GM18505 (cell line): Measurements from ENCODE around the gene RPS6KA2.

Experiments used
- ATAC-seq: cut with Tn5 transposase; IDR thresholded peaks from one replicate; pipeline ENCODE4 v1.9.1; 2021; ENCODE audit not compliant: unreplicated experiment
- POLR2A ChIP-seq: IDR thresholded peaks from 4 replicates; pipeline ENCODE4 v1.6.1; 2011; ENCODE audit warnings: borderline replicate concordance; ENCODE audit not compliant: insufficient read depth, insufficient read length; ENCODE audit errors: extremely low read depth

RPS6KA2 gene

GRCh38 chr6:166627033-166627874, at the start of gene RPS6KA2:
TSS of gene RPS6KA2 (minus strand) at chr6:166627251. CDS start at chr6:166627019, 232 bp downstream.
- peak; percentile 90 for ATAC-seq
- TF ChIP-seq POLR2A: peak; percentile 39

- ATAC-seq: no peak
- TF ChIP-seq POLR2A: no peak
Measured at GRCh38 chr6:166676270-166676860, 49.3 kb upstream of the RPS6KA2 start.

- TF ChIP-seq POLR2A: no peak
Measured at GRCh38 chr6:166675736-166676135, 48.7 kb upstream of the RPS6KA2 start.

GRCh38 chr6:166673309-166673708, 46.3 kb upstream of the RPS6KA2 start:
- no peak for ATAC-seq
- no peak for TF ChIP-seq POLR2A

More at GRCh38 chr6:166675736-166676135, 48.7 kb upstream of the RPS6KA2 start:
- no peak for ATAC-seq

GRCh38 chr6:166672624-166673206, 45.7 kb upstream of the RPS6KA2 start:
- no peak for TF ChIP-seq POLR2A
- no peak for ATAC-seq

GRCh38 chr6:166672146-166672545, 45.1 kb upstream of the RPS6KA2 start:
- TF ChIP-seq POLR2A: no peak
- no peak for ATAC-seq

DNA sequence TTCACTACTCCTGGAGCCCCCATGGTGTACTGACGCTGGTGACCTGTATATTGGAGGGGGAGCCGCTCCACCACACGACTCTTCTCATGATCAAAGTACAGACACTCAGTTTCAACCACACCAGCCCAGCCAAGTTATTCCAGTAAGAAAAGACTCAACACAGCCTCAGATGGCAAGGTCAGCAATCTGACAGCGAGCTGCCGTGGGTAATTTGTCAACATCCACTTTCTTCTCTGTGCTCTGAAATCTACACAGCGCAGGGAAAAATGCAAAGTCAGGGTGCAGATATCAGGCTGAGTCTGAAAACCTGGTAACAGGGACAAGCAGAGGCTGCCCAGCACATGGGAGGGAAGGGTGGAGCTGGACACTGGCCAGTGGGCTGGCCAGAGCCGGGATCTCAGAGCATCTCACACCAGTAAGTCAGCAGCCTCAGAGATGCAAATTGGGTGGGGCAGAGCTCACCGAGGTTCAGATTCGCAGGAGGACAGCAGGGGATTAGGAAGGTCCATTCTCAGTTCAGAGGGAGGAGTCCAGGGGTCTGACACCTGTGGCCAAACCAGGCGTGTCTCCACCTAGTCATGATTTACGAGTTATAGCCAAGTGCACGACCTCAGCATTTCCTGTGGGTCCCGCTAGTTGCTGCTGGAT, 44.5 kb upstream of the RPS6KA2 start:
- no peak for ATAC-seq
- TF ChIP-seq POLR2A: no peak

GRCh38 chr6:166670894-166671293, 43.8 kb upstream of the RPS6KA2 start:
- no peak for ATAC-seq
- TF ChIP-seq POLR2A: no peak

- no peak for TF ChIP-seq POLR2A
- ATAC-seq: no peak
Measured at GRCh38 chr6:166670013-166670412, 43.0 kb upstream of the RPS6KA2 start.

- TF ChIP-seq POLR2A: no peak
- ATAC-seq: no peak
Measured at GRCh38 chr6:166667796-166668610, 41.0 kb upstream of the RPS6KA2 start.

DNA sequence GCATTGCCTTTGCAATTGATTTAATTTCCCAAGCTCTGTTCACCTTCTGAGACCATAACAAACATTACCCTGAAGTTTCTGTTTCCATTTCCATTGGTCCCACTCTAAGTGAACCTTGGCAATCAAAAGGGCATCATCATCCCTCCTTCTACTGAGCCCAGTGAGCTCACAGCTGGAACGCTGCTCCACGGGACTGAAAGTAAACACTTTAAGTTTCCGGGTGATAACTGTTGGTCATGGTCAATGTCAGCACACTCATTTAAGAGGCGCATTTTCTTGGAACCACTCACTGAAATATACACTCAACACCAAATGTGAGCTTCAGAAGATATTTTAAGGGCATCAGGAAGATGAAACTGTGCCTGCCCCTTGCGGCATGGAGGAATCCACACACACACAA, 37.1 kb upstream of the RPS6KA2 start:
- TF ChIP-seq POLR2A: no peak
- no peak for ATAC-seq

GRCh38 chr6:166663568-166663967, 36.5 kb upstream of the RPS6KA2 start:
- TF ChIP-seq POLR2A: no peak
- ATAC-seq: no peak
